Measurements from ENCODE around the gene ZMYND8.

ZMYND8 gene

GRCh38 chr20:47167846-47168245 is 188.7 kb downstream of the ZMYND8 start:
- DNase-seq, result no peak

- DNase-seq, result no peak
Measured at GRCh38 chr20:47165376-47165865, 191.1 kb downstream of the ZMYND8 start.

DNA sequence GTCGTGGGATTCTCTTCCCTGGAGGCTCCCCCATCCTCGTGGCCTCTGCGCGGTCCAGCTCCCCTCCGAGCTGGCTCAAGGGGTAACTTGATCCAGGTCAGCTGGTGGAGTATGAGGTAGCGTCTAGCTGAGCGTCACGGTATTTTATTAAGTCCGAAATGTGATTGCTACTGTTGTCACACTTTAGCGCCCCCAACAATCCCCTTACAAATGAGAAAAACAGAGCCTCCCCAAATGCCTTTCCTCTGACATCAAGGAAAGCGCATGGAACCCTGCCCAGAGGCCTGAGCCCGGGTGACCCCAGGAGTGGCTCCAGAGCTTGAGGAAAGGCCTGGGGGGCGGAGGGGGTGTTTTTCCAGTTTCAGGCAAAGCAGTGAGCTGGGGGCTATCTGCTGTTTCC is 192.4 kb downstream of the ZMYND8 start:
- DNase-seq, result no peak

DNA sequence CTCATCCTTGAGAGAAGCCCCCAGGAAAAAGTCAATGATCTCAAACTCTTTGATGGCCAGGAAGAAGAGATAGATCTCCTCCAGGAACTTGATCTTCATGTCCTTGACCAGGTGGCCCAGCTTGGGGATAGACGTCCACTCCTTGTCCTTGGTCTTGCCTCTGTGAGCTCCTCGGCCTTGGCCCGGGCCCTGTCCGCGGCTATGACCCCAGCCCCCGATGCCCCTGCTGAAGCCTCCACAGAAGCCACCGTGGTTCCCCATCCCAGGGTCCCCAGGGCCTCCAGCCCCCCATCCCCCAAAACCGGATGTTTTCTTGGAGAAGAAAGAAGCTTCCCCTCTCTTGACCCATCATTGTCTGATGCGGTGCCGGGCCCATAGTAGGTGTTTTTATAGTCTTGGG is 195.1 kb downstream of the ZMYND8 start:
- DNase-seq, result no peak

DNA sequence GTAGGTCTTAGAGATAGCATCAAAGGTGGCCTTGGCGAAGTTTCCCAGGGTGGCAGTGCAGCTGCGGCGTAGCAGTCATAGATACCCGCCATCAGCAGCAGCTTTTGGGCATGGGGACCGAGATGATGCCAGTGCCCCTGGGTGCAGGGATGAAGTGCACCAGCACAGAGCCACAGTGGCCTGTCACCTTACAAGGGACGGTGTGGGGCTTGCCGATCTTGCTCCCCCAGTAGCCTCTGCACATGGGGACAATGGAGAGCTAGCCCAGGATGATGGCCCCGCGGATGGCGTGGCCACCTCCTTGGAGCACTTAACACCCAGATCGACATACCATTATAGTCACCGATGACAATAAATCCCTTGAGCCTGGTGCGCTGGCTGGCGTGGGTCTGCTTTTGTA is 195.5 kb downstream of the ZMYND8 start:
- DNase-seq, result no peak

GRCh38 chr20:47160240-47160639 is 196.3 kb downstream of the ZMYND8 start:
- no peak for DNase-seq

Measured in inflammatory macrophage (primary cell).